HG02970 (cell line): ENCODE data around the gene GBX1.

Experiments used
- ATAC-seq: cut with Tn5 transposase; IDR thresholded peaks from one replicate; pipeline ENCODE4 v1.9.1; 2021; ENCODE audit warnings: mild to moderate bottlenecking, moderate library complexity, moderate number of reproducible peaks; ENCODE audit not compliant: unreplicated experiment, low FRiP score

Gene GBX1

GRCh38 chr7:151167197-151167961 lies at the start of gene GBX1:
GBX1 (minus strand) TSS chr7:151167694; CDS start chr7:151167548, 146 bp downstream.
- no peak for ATAC-seq

- ATAC-seq, result no peak
Observed at GRCh38 chr7:151215396-151215795, 47.9 kb upstream of the GBX1 start.

DNA sequence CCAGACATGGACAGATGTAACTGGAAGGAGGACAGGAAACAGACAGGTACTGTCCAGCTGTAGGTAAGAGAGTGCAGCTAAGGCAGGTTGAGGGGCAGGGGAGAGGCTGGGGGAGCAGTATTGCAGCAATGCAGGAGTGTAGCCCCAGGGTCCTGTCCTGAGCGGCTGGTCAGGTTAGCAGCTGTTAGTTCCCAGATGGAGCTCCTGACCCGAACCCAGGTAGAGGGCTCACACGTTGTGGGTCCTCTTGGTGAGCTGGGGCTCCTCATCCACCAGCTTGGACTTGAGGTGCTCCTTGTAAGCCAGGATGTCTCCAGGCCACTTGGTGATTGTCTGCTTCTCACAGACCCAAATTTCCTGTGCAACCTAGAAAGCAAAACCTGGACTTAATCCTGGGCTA lies 46.3 kb upstream of the GBX1 start:
- no peak for ATAC-seq

DNA sequence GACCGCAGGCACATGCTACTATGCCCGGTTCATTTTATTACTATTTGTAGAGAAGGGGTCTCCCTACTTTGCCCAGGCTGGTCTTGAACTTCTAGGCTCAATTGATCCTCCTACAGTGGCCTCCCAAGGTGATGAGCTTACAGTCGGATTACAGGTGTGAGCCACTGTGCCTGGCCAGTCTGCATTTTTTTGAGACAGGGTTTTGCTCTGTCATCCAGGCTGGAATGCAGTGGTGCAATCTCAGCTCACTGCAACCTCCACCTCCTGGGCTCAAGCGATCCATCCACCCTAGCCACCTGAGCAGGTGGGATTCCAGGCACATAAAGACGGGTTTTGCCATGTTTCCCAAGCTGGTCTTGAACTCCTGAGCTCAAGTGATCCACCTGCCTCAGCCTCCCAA lies 45.1 kb upstream of the GBX1 start:
- no peak for ATAC-seq

DNA sequence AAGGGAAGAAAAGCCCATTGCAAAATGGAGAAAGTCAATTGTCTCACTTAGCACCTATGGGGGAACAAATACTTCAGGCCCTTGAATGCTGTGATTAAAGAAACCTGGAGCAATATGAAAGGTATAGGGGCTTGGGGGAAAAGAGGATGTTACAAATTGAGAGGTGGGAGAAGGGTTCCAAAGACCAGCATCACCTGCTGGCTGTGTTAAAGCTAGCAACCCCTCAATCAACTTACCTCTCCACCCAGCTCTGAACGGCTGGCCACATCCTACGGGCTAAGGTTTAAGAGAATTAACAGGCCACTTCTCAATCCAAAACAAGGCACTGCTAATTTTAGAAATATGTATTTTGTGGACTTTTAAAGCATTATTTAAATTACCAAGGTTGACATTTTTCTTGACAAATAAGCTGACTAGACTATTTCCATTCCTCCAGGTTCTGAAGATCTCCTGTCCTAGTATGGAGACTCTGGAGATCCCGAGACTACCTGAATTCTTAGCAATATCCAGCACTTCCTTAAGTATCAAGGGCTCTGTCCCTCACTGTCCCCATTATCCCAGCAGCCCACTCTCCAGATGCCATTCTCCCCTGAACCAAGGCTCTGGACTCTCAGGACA lies 43.8 kb upstream of the GBX1 start:
- ATAC-seq, result no peak

GRCh38 chr7:151210087-151210854 lies 42.8 kb upstream of the GBX1 start, which contains the start of gene H2BK1:
H2BK1 (minus strand) TSS chr7:151210488; CDS start chr7:151210318, 170 bp downstream.
- ATAC-seq, result no peak

DNA sequence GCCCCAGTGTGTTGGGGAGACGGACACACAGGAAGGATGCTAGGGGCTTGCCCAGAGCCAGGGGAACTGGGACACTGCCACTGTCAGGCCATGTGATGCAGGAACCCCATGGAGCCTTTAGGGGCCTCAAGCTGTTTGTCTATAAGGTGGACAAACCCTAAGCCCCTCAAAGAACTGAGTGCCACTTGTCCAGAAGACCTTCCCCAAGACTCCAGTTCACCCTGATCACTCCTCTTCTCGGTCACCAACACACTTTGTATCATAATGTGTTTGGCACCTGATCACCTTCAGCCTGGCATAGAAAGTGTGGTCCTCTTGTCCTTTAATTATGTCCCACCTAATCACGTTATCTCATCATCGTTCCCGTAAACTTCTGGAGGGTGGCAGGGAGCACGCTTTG lies 42.1 kb upstream of the GBX1 start:
- ATAC-seq, result no peak

DNA sequence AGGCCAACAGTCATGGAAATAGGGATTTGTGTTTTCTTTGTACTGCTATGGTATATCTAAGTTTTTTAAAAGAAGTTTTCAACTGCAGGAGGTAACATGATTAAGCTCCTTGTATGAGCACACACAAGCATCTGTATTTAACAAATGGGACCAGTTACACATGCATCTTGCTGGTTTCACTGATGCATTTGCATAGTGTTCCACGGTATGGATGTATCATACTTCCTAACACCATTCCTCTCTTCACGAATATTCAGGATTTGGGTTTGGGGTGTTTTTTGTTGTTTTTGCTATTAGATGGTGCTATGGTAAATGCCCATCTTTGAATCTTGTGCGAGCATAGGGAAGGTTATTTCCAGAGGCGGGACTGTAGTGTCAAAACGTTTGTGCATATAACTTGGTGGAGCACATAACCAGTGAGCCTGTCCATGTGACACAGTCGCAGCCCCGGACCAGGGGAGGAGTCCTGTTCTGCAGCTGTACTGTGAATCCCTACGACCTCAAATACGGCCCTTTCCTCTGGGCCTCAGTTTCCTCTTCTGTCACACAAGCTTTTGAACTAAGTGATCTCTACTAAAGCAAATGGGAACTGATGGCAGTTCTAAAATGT lies 40.9 kb upstream of the GBX1 start:
- no peak for ATAC-seq

DNA sequence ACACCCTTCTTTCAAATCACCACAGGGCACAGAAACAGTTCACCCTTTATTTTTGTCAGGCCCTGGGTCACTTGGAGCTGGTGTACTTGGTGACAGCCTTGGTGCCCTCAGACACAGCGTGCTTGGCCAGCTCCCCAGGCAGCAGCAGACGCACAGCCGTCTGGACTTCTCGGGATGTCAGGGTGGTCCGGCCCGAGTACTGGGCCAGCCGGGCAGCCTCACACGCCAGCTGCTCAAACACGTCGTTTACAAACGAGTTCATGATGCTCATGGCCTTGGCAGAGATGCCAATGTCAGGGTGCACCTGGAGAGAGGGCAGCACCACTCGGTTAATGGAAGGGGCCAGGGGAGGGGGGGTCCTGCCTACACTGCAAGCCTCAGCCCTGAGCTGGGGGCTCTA lies 40.3 kb upstream of the GBX1 start:
- ATAC-seq, result no peak

- ATAC-seq, result no peak
Observed at GRCh38 chr7:151207315-151207714, 39.8 kb upstream of the GBX1 start.

- no peak for ATAC-seq
Observed at GRCh38 chr7:151206914-151207313, 39.4 kb upstream of the GBX1 start.

GRCh38 chr7:151205730-151206129 lies 38.2 kb upstream of the GBX1 start:
- ATAC-seq, result no peak

DNA sequence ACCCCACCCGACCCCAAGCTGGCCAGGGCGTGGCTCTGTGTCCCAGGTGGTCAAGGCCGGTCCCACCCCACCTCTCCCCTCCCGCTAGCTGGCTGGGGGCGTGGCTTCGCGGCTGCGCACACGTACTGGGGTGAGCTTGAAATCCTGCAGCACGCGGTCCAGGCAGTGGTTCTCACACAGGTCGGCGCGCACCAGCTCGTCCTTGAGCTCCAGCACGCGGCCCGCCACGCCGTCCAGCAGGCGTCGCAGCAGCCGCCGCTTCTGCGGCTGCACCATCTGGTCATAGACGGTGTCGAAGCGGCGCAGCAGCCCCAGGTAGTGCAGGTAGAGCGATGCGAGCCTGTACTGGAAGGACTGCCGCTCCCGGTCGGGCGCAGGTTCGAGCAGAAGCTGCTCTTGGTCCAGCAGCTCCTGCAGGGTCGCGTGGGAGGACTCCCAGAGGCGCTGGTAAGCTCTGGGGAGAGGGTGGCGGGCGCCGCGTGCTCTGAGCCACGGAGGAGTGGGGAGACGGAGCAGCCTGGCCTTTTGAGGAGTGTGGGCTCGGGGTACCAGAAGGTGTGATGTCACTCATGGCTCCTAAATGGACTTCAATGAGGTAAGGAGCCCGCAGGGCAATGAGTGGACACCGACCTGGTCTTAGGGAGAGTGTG lies 37.0 kb upstream of the GBX1 start:
- ATAC-seq, result no peak

- no peak for ATAC-seq
Observed at GRCh38 chr7:151202836-151203235, 35.3 kb upstream of the GBX1 start.

DNA sequence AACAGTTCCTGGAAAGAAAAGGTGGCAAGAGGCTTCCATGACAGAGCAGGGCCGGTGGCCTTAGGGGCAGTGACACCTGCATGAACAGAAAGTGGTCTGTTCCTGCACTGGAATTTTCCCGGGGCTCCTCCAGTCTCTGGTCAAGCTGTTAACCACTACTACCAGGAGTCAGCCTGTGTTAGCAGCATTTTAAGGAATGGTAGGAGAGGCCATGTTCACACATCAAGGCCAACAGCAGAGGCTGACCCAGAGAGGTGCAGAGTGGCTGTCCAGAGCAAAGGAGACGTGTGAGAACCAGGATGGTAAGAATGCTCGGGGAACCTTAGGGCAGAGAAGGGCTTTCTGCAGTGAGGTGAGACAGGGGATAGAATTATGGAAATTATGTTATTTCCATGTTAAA lies 34.3 kb upstream of the GBX1 start:
- ATAC-seq, result no peak

- ATAC-seq, result no peak
Observed at GRCh38 chr7:151201344-151201743, 33.9 kb upstream of the GBX1 start.

GRCh38 chr7:151198945-151199848 lies 31.7 kb upstream of the GBX1 start:
- ATAC-seq, result no peak

- ATAC-seq, result no peak
Observed at GRCh38 chr7:151197932-151198331, 30.4 kb upstream of the GBX1 start.

DNA sequence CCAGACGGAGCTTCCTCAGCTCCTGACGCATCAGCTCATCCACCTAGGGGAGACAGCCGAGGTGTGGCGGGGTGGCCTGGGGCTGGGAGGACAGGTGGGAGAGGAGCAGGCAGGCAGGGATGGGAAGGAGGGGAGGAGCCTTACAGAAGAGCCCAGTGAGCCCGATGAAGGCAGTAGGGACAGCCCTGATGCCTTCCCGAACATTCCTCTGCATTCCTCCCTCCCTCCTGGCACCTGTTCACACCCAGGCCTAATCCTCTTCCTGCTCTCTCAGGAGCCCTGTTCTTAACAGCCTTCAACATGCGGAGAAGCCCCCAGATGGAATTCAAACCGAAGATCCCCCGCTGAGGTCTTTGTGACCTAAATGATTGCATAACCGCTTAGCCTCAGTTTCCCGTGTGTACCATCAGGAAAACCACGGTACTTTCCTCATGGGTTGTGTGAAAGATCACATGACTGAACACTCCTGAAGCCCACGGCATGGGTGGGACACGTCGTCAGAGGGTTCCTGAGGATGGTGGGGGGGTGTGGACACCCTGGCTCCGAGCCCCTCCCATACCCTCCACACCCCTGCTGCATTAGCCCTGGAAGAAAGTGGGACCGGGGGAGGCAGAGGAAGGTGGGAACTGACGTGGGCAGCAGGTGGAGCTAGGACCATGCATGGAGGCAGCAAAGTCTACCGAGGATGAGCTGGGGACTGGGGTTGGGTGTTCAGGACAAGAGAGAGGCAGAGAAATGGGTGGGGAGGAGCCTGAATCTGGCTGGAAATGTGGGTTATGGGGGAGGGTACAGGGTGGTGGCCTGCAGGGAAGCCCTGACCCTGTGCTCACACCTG lies 28.3 kb upstream of the GBX1 start:
- ATAC-seq, result no peak
